H7 (cell line): Measurements from ENCODE around the gene CDK17. TPM values are rescaled to one million over a fixed set of nuclear protein-coding genes. Genes with fewer than 3 reads are reported as not detected.
A peak's percentile ranks its signal among the peaks of the same experiment; 100 is the strongest.
"Not testable (repeated sequence)": the region's sequence is repeated elsewhere in the genome, so short reads cannot be mapped to it uniquely, and the experiment has no call there.

Source experiments
- DNase-seq: peaks from one replicate; pipeline ENCODE4 v3.0.0; 2012
- H3K27me3 ChIP-seq: 2 replicates; pipeline ENCODE4 v1.6.0; 2011; ENCODE audit warnings: mild to moderate bottlenecking, low read length; ENCODE audit not compliant: control insufficient read depth, insufficient read depth
- H3K36me3 ChIP-seq: replicated peaks from 2 replicates; pipeline ENCODE4 v1.5.1; 2011; ENCODE audit warnings: low read length; ENCODE audit not compliant: control insufficient read depth, insufficient read depth
- H3K4me3 ChIP-seq: 2 replicates; pipeline ENCODE4 v1.5.1; 2011; ENCODE audit warnings: low read depth, mild to moderate bottlenecking, control low read depth, low read length, moderate library complexity; ENCODE audit not compliant: insufficient read depth
- total RNA-seq: library from RNA; depleted of rRNA; stranded (reverse); fragments of >200 nt; shearing (Covaris generic); gene quantifications from 2 replicates; pipeline ENCODE4 v1.2.3, GENCODE V29; 2014; rRNA removed

The CDK17 gene
- total RNA-seq, result 25.3 and 25.5 TPM in 2 replicates

DNA sequence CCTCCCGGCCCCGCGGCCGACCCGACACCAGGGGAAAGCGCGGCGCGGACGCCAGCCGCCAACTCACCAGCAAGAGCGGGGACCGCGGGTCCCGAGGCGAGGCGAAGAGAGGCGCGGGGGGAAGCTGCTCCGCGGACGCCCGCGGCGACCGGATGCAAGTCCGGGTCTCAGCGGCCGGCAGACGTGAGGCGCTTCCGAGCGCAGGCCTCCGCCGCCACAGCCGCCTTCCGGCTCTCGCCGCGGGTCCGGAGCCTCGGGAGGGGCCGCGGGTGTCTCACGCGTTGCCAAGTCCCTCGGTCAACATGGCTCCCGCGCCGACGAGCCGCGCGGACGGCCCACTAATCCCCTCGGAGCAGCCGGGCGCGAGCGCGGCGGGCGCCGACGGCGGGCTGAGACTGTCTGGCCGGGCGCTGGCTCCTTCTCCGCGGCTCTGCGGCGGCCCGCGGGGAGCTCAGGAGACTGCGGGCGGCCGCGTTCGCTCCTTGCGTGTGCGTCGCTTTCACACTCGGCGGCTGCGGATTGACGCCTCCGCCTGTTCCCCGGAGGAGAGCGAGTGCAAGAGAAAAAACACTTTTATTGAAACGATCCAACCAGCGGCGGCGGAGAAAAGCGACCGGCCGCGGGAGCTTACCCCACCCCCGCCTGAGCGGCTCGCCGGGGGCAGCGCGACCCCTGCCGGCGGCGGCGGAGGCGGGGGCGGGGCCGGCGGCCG is at the start of gene CDK17:
Gene CDK17, minus strand, starts transcription at position 521 of the 712 bp plus-strand sequence. CDS start 65,603 bp downstream, outside the sequence.
- H3K27me3 ChIP-seq, result no peaks in the 10 kb centered on the region
- no peaks in the 10 kb centered on the region for H3K36me3 ChIP-seq
- peak; percentile 96 for DNase-seq
- peak within 1 kb of the TSS; percentile 92 for H3K4me3 ChIP-seq

DNA sequence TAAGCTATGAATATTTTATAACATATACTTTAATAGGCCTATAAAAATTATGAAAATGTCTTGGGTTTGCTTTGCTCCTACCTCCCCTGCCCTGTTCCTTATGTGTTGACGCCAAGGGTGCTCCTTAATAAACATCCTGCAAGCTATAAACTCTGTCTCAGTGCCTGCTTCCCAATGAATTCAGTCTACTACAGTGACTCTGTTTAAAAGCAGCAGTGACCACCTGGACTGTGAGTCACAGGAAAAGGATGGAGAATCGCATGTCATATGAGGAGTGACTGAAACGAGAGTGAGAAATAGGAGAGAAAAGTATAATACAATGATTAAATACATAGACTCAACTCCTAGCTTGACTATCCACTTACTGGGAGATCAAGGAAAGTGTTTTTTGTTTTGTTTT is 48.1 kb upstream of the CDK17 start:
- H3K36me3 ChIP-seq, result no peaks in the 10 kb centered on the region
- H3K27me3 ChIP-seq, result no peaks in the 10 kb centered on the region
- no peak overlapping the region for H3K4me3 ChIP-seq
- DNase-seq, result no peak

DNA sequence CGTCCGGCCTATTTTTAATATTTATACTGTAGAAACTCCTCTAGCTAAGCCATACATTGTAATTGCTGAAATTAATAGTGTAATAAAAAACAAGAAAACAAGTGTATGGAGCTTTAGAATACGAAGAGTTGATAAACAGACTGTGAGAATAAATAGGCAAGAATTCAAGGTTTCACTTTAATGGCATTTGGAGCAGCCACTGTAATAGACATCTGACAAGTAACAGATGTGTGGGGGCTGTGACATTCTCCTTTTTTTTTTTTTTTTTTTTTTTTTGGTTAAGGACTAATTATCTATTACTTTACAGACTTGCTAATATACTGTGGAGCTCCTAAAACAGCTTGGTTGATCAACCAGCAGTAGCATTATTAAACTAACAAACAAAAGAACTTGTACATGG is 47.0 kb upstream of the CDK17 start:
- no peak overlapping the region for H3K4me3 ChIP-seq
- no peaks in the 10 kb centered on the region for H3K27me3 ChIP-seq
- no peak for DNase-seq
- H3K36me3 ChIP-seq, result no peaks in the 10 kb centered on the region

DNA sequence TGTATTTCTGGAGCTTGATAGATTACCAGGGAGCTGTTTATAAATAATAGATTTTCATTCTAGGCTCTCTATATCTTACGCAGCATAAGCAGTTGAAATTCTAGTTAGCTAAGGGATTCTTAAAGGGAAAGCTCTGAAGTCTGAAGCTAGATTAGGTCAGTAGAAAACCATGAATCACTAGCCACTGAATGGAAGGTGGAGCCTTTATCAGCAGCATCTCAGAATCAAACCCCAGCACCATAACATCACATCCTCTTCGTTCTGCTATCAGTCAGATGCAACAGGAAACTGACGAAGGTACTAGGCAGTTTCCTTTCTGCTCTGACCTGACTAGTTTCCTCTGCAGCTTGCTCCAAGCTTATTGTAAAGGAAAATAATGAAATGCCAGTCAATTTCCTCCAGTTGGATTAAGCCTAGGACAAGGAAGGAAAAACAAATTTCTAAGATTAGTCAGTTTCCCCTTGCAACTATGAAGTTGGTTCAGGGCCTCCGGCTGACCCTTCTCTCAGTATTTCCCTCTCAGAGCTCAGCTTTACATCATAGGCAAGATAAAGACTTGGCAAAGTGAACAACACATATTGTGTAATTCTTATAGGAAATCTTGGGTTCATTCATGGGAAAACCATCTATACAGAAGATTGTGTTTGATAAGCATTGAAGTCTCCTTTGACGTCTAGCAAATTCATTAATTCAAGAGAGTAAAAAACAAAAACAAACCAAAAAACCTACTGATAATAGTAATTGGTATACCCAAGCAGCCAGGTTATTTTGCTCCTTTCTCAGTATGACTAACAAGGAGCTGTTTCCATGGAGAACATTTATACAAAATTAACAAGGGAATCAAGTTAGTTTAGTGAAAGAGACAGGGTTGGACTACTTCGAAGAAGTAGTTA is 45.7 kb upstream of the CDK17 start:
- Histone ChIP-seq H3K4me3 (no peak overlapping the region), H3K27me3 (no peaks in the 10 kb centered on the region), H3K36me3 (no peaks in the 10 kb centered on the region)
- DNase-seq, result no peak

DNA sequence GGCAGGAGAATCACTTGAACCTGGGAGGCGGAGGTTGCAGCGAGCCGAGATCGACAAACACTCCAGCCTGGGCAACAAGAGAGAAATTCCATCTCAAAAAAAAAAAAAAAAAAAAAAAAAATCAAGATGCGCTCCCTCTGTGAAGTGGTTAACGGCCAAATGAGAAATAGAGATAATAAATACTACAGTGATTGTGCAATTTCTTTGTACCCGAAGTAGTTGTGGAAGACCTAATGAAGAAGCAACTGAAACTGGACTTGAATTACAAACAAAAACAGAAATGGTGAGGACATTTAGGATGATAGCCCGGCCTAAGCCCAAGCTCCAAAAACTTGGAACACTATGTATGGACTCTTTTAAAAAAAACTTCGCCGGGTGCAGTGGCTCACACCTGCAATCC is 44.2 kb upstream of the CDK17 start:
- Histone ChIP-seq H3K36me3 (no peaks in the 10 kb centered on the region), H3K4me3 (no peak overlapping the region), H3K27me3 (no peaks in the 10 kb centered on the region)
- no peak for DNase-seq

DNA sequence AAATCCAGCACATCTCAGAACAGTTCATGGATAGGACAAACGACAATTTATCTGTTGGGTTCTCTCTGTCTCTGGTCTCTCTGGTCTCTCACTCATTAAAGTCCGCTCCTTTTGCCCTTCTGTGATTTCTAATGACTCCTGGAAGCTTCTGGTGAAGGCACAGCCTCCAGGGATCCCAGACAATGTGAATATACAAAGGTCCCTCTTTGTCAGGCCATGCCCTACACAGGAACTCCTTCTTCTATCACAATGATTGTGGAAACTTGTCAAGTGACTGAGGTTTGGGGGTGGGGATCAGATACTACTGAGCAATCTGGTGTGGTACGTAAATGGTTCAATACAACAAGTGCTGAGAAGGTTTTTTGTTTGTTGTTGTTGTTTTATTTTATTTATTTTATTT is 42.7 kb upstream of the CDK17 start:
- Histone ChIP-seq H3K36me3 (no peaks in the 10 kb centered on the region), H3K27me3 (no peaks in the 10 kb centered on the region)

DNA sequence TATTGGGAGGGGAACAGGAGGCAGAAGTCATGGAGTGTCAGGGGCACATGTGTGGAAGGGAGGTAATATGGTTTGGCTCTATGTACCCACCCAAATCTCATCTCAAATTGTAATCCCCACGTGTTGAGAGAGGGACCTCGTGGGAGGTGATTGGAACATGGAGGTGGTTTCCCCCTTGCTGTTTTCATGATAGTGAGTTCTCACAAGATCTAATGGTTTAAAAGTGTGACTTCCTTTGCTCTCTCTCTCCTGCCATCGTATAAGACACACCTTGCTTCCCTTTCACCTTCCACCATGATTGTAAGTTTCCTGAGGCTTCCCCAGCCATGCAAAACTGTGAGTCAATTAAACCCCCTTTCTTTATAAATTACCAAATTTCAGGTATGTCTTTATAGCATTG is 41.6 kb upstream of the CDK17 start:
- no peaks in the 10 kb centered on the region for H3K36me3 ChIP-seq
- DNase-seq, result no peak
- H3K4me3 ChIP-seq, result no peak overlapping the region
- no peaks in the 10 kb centered on the region for H3K27me3 ChIP-seq

More for the DNA sequence above, 42.7 kb upstream of the CDK17 start:
- H3K4me3 ChIP-seq, result no peak overlapping the region
- no peak for DNase-seq

DNA sequence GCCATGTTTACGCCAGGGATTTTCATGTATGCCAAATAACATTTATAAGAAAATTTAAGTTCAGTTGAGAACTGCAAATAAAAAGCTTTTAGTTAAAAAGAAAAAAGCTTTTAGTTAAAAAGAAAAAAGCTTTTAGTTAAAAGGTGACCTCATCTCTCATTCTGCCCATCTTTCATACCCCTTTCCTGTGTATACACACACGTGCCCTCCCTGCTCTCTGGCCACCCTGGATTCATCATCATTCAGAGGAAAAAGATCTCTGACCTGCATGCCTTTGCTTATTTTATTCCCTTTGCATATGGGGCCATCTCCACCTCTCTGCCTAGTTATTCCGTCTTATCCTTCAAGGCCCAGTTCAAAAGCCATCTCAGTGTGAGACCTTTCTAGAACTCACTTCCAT is 38.1 kb upstream of the CDK17 start:
- no peaks in the 10 kb centered on the region for H3K36me3 ChIP-seq
- no peak for DNase-seq
- H3K27me3 ChIP-seq, result no peaks in the 10 kb centered on the region
- no peak overlapping the region for H3K4me3 ChIP-seq

DNA sequence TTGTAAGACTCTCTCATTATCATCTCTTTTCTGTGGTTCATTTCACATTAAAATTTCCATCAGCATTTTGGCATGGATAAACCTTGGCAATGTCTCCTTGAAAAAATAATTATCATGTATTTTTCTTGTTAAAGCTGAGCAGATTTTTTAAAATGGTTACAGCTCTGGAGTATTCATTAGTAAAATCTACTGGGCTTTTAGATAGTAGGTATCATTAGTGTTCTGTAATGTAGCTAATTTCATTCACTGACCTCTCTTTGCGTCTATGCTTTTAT is 36.9 kb upstream of the CDK17 start:
- Histone ChIP-seq H3K36me3 (no peaks in the 10 kb centered on the region), H3K27me3 (no peaks in the 10 kb centered on the region), H3K4me3 (no peak overlapping the region)
- DNase-seq, result no peak

DNA sequence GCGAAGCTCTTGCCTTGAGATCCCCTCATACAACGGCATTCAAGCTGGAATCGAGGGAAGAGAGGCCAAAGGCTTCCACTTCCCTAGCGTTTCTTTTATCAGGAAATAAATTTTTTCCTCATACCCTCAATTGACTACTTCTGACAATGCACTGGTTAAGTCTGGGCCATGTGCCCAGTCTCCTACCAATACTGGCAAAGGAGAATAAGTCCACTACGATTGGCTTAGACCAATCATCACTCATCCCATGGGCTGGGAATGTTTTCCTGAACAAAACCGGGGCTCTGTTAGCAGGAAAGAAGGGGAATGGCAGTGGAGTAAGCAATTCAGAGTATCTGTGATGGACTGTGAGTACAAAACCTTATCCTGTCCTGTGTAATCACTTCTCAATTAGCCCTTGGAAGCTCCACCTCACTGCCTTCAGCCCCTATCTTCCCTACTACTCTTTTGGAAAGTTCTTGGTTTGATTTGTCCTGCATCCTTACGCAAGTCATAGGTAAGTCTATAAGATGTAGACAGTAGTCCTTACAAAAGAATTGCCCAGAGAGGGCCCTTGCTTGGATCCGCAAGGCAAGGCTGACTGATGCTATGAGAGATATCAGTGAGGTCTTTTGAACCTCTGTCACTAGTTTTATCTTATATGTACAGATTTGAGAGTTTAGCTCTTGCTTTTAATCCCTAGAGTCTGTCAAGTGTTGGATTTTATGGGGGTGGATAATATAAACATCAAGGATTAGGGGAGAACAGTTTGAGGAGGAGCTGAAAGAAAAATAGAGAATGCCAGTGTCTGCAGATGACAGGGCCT is 36.3 kb upstream of the CDK17 start:
- Histone ChIP-seq H3K4me3 (no peak overlapping the region), H3K36me3 (no peaks in the 10 kb centered on the region), H3K27me3 (no peaks in the 10 kb centered on the region)
- DNase-seq, result no peak

DNA sequence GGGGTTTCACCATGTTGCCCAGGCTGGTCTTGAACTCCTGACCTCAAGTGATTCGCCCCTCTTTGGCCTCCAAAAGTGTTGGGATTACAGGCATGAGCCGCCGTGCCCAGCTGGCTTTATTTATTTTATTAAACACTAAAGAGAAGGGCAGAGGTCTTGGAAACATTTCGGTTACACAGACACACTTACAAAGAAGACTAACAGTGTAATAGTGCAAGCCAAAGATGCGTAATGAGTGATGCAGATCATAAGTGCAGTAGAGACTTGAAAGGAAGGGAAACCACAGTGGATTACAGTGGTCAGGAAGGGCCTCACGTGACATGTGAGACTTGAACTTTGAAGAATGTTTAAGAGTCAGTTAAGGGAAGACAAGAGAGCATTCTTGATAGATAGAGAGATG is 33.9 kb upstream of the CDK17 start:
- DNase-seq, result no peak
- H3K4me3 ChIP-seq, result no peak overlapping the region
- H3K36me3 ChIP-seq, result no peaks in the 10 kb centered on the region
- no peaks in the 10 kb centered on the region for H3K27me3 ChIP-seq

DNA sequence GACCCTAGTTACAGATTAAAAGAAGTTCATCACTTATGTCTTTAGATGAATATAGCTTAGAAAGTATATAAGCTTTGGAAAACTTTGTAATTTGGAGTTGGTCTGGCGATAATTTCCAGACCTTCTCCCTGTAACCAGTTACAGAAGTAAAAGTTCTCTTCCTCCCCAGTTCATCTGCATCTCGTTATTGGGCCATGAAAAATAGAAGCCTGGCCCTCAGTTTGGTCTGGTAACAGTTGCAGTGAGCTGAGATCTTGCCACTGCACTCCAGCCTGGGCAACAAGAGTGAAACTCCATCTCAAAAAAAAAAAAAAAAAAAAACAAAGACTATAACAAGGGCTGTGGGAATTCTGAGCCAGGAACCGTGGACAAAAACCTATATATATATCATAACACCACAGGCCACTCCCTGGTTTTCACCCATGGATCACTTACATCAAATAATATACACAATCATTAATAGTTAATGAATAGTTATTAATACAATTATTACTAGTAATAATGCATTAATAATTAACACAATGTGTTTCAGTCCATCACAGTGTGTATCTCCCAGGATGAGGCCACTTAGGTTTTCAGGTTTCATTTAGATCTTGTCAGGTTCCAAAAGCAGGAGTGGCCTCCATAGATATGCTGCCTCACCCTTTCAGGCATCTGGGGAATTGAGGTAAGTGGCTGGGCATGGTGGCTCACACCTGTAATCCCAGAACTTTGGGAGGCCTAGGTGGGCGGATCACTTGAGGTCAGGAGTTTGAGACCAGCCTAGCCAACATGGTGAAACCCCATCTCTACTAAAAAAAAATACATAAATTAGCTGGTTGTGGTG is 32.5 kb upstream of the CDK17 start:
- not testable (repeated sequence) for H3K4me3 ChIP-seq, H3K36me3 ChIP-seq, DNase-seq, H3K27me3 ChIP-seq

DNA sequence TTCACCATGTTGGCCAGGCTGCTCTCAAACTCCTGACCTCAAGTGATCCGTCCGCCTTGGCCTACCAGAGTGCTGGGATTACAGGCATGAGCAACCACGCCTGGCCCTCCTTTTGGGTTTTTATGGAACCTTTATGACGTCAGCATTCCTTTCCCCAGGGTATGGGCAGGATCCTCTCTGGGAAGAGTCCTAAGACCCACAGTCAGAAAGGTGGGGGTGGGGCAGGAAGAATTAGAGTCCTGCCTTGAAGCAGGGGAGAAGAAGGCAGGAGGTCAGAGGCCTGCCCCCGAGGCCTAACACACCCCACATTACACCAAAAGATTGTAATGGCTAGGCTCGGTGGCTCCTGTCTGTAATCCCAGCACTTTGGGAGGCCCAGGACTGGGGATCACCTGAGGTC is 30.8 kb upstream of the CDK17 start:
- H3K4me3 ChIP-seq, result no peak overlapping the region
- no peaks in the 10 kb centered on the region for H3K36me3 ChIP-seq
- H3K27me3 ChIP-seq, result no peaks in the 10 kb centered on the region
- DNase-seq, result no peak

DNA sequence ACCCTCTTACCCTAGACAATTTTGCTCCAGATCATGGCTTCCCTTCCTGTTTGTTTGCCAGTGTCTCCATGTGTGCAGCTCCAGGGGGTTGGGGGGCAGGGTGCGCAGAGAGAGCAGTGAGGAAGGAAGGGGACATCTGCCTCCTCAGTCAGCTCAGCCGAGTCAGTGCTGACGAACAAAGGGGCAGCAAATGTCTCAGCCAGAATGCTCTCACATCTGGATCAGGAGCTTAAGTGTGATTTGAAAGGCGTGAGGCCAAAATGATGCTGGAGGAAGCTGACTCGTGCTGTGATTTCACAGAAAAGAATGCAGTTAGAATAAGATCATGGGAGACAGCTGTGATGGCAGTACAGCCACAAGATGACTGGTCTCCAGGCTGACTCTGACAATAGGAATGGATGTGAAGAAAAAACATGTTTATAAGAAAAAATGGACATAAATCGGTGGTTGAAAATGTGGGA is 27.1 kb upstream of the CDK17 start:
- Histone ChIP-seq H3K36me3 (no peaks in the 10 kb centered on the region), H3K4me3 (no peak overlapping the region), H3K27me3 (no peaks in the 10 kb centered on the region)
- no peak for DNase-seq
